ENCODE results near the gene CHAD. TPM values are rescaled to one million over a fixed set of nuclear protein-coding genes. Genes with fewer than 3 reads are reported as not detected.

CHAD gene
- total and polyA plus RNA-seq, 2 of the 13 experiments (the other 11 are each of a cell fraction or from before 2014, with no cell fraction given), result 1.4 TPM; not detected in 1

DNA sequence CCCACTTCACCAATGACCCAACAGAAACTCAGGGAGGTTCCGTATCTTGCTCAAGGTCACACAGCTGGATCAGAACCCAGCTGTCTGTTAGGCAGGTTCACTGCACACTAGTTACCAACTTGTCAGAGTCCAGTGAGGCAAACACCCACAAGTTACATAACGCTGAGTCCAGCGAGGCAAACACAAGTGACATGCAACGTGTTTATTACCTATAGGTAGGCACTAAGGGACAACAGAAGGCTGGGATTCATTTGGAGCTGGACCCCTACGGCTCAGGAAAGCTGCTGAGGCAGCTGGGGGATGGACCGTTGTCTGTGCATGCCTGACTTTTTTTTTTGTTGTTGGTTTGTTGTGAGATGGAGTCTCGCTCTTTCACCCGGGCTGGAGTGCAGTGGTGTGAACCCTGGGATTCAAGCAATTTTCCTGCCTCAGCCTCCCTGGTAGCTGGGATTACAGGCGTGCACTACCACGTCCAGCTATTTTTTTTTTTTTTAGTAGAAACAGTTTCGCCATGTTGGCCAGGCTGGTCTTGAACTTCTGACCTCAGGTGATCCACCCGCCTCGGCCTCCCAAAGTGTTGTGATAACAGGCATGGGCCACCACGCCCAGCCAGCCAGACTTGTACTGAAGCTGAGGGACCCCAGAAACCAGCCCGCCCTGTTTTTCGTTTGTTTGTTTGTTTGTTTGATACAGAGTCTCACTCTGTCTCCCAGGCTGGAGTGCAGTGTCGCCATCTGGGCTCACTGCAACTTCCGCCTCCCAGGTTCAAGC, 8.1 kb upstream of the CHAD start (continued):
- TF ChIP-seq ETV5 (CRISPR knock-in tag; IDR thresholded peaks at IDR 0.05; ENCODE audit: borderline replicate concordance) (peak; percentile 9; the same call in 1 of the 2 replicates), HDAC1 (CRISPR knock-in tag; IDR thresholded peaks at IDR 0.05) (peak; percentile 47; the same call in 1 of the 2 replicates), TBP (CRISPR knock-in tag; IDR thresholded peaks at IDR 0.05) (0 out of 2 replicates have a peak, but pooled peaks have one; percentile 22), PITX1 (CRISPR knock-in tag; IDR thresholded peaks at IDR 0.05) (peak; percentile 39; the same call in 1 of the 2 replicates), ZNF333 (CRISPR knock-in tag; IDR thresholded peaks at IDR 0.05; ENCODE audit: borderline replicate concordance) (no peak), YEATS2 (CRISPR knock-in tag; IDR thresholded peaks at IDR 0.05; ENCODE audit: borderline replicate concordance) (no peak; the same call in 1 of the 2 replicates), ZZZ3 (CRISPR knock-in tag; IDR thresholded peaks at IDR 0.05; ENCODE audit: borderline replicate concordance) (no peak), PPARG (CRISPR knock-in tag; conservative IDR thresholded peaks at IDR 0.05) (peak; percentile 45; the same call in 1 of the 2 replicates), ZNF788 (CRISPR knock-in tag; IDR thresholded peaks at IDR 0.05; ENCODE audit: borderline replicate concordance) (peak; percentile 78; the same call in 1 of the 2 replicates), TARDBP (CRISPR knock-in tag; IDR thresholded peaks at IDR 0.05) (peak; percentile 31; the same call in 1 of the 2 replicates), ZNF431 (CRISPR knock-in tag; IDR thresholded peaks at IDR 0.05; ENCODE audit: borderline replicate concordance, low read depth) (0 out of 2 replicates have a peak, but pooled peaks have one; percentile 28), POLR2A (IDR thresholded peaks at IDR 0.05; ENCODE audit: insufficient read depth in 1 of 2, low read depth in 2 of 2, low read length in 2 of 2) (peak in 1 of 2 experiments; percentile 32; a peak in 1 of 4 replicates), GATAD2A (CRISPR knock-in tag; IDR thresholded peaks at IDR 0.05) (peak; percentile 73), ZNF264 (CRISPR knock-in tag; IDR thresholded peaks at IDR 0.05) (0 out of 2 replicates have a peak, but pooled peaks have one; percentile 48), ZNF225 (CRISPR knock-in tag; IDR thresholded peaks at IDR 0.05) (no peak), ZBTB38 (CRISPR knock-in tag; IDR thresholded peaks at IDR 0.05) (peak; percentile 75; the same call in 1 of the 2 replicates), POLR2G (IDR thresholded peaks at IDR 0.05; ENCODE audit: low read depth, low read length) (peak; percentile 6; the same call in 1 of the 2 replicates), MED13 (CRISPR knock-in tag; IDR thresholded peaks at IDR 0.05) (no peak), ZBTB20 (CRISPR knock-in tag; IDR thresholded peaks at IDR 0.05; ENCODE audit: borderline replicate concordance, low read depth) (peak; percentile 78; the same call in 1 of the 2 replicates), RARA (CRISPR knock-in tag; IDR thresholded peaks at IDR 0.05) (peak; percentile 47; the same call in 1 of the 2 replicates), ERF (CRISPR knock-in tag; IDR thresholded peaks at IDR 0.05) (peak; percentile 13; the same call in 1 of the 2 replicates)
- TF ChIP-seq, protein P1, sequence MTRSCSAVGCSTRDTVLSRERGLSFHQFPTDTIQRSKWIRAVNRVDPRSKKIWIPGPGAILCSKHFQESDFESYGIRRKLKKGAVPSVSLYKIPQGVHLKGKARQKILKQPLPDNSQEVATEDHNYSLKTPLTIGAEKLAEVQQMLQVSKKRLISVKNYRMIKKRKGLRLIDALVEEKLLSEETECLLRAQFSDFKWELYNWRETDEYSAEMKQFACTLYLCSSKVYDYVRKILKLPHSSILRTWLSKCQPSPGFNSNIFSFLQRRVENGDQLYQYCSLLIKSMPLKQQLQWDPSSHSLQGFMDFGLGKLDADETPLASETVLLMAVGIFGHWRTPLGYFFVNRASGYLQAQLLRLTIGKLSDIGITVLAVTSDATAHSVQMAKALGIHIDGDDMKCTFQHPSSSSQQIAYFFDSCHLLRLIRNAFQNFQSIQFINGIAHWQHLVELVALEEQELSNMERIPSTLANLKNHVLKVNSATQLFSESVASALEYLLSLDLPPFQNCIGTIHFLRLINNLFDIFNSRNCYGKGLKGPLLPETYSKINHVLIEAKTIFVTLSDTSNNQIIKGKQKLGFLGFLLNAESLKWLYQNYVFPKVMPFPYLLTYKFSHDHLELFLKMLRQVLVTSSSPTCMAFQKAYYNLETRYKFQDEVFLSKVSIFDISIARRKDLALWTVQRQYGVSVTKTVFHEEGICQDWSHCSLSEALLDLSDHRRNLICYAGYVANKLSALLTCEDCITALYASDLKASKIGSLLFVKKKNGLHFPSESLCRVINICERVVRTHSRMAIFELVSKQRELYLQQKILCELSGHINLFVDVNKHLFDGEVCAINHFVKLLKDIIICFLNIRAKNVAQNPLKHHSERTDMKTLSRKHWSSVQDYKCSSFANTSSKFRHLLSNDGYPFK (CRISPR knock-in tag; IDR thresholded peaks at IDR 0.05; ENCODE audit: borderline replicate concordance), result peak; percentile 79; the same call in 1 of the 2 replicates
- TF ChIP-seq, protein P2, sequence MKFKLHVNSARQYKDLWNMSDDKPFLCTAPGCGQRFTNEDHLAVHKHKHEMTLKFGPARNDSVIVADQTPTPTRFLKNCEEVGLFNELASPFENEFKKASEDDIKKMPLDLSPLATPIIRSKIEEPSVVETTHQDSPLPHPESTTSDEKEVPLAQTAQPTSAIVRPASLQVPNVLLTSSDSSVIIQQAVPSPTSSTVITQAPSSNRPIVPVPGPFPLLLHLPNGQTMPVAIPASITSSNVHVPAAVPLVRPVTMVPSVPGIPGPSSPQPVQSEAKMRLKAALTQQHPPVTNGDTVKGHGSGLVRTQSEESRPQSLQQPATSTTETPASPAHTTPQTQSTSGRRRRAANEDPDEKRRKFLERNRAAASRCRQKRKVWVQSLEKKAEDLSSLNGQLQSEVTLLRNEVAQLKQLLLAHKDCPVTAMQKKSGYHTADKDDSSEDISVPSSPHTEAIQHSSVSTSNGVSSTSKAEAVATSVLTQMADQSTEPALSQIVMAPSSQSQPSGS (CRISPR knock-in tag; IDR thresholded peaks at IDR 0.05), result peak; percentile 7; the same call in 1 of the 2 replicates
- TF ChIP-seq, protein P3, sequence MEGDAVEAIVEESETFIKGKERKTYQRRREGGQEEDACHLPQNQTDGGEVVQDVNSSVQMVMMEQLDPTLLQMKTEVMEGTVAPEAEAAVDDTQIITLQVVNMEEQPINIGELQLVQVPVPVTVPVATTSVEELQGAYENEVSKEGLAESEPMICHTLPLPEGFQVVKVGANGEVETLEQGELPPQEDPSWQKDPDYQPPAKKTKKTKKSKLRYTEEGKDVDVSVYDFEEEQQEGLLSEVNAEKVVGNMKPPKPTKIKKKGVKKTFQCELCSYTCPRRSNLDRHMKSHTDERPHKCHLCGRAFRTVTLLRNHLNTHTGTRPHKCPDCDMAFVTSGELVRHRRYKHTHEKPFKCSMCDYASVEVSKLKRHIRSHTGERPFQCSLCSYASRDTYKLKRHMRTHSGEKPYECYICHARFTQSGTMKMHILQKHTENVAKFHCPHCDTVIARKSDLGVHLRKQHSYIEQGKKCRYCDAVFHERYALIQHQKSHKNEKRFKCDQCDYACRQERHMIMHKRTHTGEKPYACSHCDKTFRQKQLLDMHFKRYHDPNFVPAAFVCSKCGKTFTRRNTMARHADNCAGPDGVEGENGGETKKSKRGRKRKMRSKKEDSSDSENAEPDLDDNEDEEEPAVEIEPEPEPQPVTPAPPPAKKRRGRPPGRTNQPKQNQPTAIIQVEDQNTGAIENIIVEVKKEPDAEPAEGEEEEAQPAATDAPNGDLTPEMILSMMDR (CRISPR knock-in tag; IDR thresholded peaks at IDR 0.05), result no peak
